PFSK-1 (cell line): ENCODE data around the gene ZNF263.

ENCODE experiments used
- FOXP2 ChIP-seq: optimal IDR thresholded peaks from 2 replicates; pipeline ENCODE3; 2011; ENCODE audit warnings: borderline replicate concordance, control low read depth, inconsistent platforms; ENCODE audit not compliant: insufficient read depth; ENCODE audit errors: extremely low read length, extremely low read depth
- POLR2AphosphoS5 ChIP-seq: IDR thresholded peaks from 2 replicates; pipeline ENCODE4 v1.6.1; 2012; ENCODE audit warnings: low read depth, mild to moderate bottlenecking, control low read depth, low read length, moderate library complexity
- SIN3A ChIP-seq: IDR thresholded peaks from 2 replicates; pipeline ENCODE4 v1.6.1; 2012; ENCODE audit warnings: mild to moderate bottlenecking, low read length, moderate library complexity, borderline replicate concordance; ENCODE audit not compliant: insufficient read depth
- TAF1 ChIP-seq: IDR thresholded peaks from 2 replicates; pipeline ENCODE4 v1.6.1; 2012; ENCODE audit warnings: low read length, control low read depth, borderline replicate concordance; ENCODE audit not compliant: insufficient read depth
- TF ChIP-seq, protein P1 (sequence below), 2 experiments: IDR thresholded peaks; 2 replicates each; pipeline versions ENCODE4 v1.6.1 to v1.8.0; 2011 to 2012; ENCODE audit warnings: low read depth in 2 of 2, low read length in 2 of 2, control low read depth in 1 of 2, inconsistent platforms in 1 of 2, mild to moderate bottlenecking in 1 of 2, moderate library complexity in 1 of 2; ENCODE audit not compliant: insufficient read depth in 1 of 2

ZNF263 gene

DNA sequence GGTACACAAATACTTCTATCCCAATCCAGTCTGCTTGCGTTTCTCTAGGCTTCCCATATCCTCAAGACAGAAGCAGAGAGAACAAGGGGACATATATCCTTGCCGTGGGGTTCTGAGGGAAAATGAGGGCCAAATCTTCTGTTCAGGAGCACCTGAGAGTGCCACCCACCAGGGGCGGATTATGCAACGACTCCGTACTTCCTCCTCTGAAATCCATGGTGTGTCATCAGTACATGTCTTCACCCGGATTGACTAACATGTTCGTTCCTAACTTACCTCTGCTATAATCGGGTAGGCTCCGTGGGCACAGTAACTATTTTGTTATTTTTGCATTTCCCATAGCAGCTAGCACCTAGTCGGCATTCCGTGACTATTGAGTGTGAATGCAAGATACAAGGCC is 40.6 kb upstream of the ZNF263 start:
- TF ChIP-seq, protein P1, sequence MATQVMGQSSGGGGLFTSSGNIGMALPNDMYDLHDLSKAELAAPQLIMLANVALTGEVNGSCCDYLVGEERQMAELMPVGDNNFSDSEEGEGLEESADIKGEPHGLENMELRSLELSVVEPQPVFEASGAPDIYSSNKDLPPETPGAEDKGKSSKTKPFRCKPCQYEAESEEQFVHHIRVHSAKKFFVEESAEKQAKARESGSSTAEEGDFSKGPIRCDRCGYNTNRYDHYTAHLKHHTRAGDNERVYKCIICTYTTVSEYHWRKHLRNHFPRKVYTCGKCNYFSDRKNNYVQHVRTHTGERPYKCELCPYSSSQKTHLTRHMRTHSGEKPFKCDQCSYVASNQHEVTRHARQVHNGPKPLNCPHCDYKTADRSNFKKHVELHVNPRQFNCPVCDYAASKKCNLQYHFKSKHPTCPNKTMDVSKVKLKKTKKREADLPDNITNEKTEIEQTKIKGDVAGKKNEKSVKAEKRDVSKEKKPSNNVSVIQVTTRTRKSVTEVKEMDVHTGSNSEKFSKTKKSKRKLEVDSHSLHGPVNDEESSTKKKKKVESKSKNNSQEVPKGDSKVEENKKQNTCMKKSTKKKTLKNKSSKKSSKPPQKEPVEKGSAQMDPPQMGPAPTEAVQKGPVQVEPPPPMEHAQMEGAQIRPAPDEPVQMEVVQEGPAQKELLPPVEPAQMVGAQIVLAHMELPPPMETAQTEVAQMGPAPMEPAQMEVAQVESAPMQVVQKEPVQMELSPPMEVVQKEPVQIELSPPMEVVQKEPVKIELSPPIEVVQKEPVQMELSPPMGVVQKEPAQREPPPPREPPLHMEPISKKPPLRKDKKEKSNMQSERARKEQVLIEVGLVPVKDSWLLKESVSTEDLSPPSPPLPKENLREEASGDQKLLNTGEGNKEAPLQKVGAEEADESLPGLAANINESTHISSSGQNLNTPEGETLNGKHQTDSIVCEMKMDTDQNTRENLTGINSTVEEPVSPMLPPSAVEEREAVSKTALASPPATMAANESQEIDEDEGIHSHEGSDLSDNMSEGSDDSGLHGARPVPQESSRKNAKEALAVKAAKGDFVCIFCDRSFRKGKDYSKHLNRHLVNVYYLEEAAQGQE (IDR thresholded peaks at IDR 0.05; ENCODE audit: insufficient read depth in 1 of 2, low read depth in 2 of 2, low read length in 2 of 2), result no peak
- TF ChIP-seq TAF1 (no peak), POLR2AphosphoS5 (no peak), SIN3A (no peak), FOXP2 (no peak)

DNA sequence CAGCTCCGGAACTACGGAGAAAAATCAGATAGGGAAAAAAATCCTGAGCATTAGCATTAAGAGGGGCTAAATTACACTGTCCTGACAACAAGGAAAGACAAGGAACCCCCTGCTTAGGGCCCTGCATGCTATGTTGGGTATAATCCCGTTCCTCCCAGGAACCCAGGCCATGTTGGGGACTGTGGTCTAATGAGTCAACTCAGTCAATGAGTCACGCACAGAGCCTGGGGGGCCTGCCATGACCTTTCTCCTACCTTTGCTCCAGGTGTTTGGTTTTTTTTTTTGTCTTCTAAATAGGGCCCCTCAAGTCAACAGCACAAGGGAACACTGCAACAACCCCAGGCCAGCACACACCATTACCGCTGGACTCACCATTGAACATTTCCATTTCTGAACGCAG is 39.4 kb upstream of the ZNF263 start:
- TF ChIP-seq SIN3A (no peak), POLR2AphosphoS5 (no peak), FOXP2 (no peak), TAF1 (no peak)
- TF ChIP-seq, protein P1 (IDR thresholded peaks at IDR 0.05; ENCODE audit: insufficient read depth in 1 of 2, low read depth in 2 of 2, low read length in 2 of 2), result no peak

GRCh38 chr16:3246002-3246401 is 37.3 kb upstream of the ZNF263 start:
- TF ChIP-seq FOXP2, result no peak
- TF ChIP-seq, protein P1 (IDR thresholded peaks at IDR 0.05; ENCODE audit: insufficient read depth in 1 of 2, low read depth in 2 of 2, low read length in 2 of 2), result no peak
- TF ChIP-seq SIN3A, result no peak
- no peak for TF ChIP-seq POLR2AphosphoS5
- TF ChIP-seq TAF1, result no peak

DNA sequence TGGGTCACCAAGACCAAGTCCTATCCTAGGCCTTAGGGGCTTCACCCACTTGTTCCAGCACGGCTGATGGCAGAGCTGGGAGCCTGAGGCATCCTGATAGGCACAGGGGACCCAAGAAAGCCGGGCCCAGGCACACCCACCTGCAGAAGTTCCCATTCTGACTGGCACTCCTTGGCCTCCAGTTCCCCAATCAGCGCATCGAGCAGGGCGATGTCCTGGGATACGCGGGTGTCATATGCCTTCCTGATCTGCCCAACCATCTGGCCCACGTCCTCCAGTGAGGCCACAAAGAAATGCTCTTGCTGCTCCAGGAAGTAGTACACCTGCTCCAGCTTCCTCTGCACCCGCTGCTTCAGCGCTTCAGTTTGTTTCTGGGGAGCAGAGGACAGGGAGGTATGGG is 36.4 kb upstream of the ZNF263 start:
- TF ChIP-seq, protein P1 (IDR thresholded peaks at IDR 0.05; ENCODE audit: insufficient read depth in 1 of 2, low read depth in 2 of 2, low read length in 2 of 2), result no peak
- TF ChIP-seq POLR2AphosphoS5, result no peak
- no peak for TF ChIP-seq SIN3A
- no peak for TF ChIP-seq TAF1
- no peak for TF ChIP-seq FOXP2

DNA sequence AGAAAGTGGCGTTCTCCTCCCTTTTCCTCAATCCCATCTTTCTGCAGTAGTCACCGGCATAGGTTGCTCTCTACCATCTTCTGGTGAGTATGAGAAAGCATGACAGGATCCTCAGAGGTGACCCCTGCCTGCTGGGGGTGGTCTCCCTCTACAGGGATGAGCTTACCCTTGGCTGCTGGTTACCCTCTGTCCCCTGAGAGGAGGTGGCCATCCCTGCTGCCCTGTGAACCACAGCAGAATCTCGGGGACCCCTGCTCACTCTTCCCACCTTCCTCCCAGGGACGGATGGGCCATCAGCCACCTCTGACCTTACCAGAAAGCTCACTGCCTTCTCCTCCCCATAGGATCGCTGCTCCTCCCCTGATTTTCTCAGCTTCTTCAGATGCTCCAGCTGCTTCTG is 34.7 kb upstream of the ZNF263 start:
- TF ChIP-seq TAF1 (no peak), SIN3A (no peak), FOXP2 (no peak), POLR2AphosphoS5 (no peak)
- TF ChIP-seq, protein P1 (IDR thresholded peaks at IDR 0.05; ENCODE audit: insufficient read depth in 1 of 2, low read depth in 2 of 2, low read length in 2 of 2), result no peak
